ENCODE data around the gene KCNQ5.

Gene KCNQ5

GRCh38 chr6:73032586-73032985 is 410.7 kb downstream of the KCNQ5 start:
- Histone ChIP-seq H3K27ac (ENCODE audit: extremely low read depth, low read depth, low read length) (no peak overlapping the region), H3K4me1 (ENCODE audit: control insufficient read depth, insufficient read depth, low read length) (peaks cover 26% of the 10 kb centered on the region), H3K4me3 (ENCODE audit: low read depth, low read length) (no peak overlapping the region), H3K9me3 (ENCODE audit: control insufficient read depth, insufficient read depth, low read depth, low read length) (no peaks in the 10 kb centered on the region), H3K36me3 (ENCODE audit: control insufficient read depth in 2 of 2, insufficient read depth in 1 of 2, low read length in 2 of 2) (no peaks in the 10 kb centered on the region)
- ChIA-PET POLR2A (no interaction called here), CTCF (interaction anchor here (1.5 kb wide), 1 partner anchor 97 kb away, joined by 3 read pairs; no protein-coding TSS in a partner anchor)
- no peak for TF ChIP-seq ZNF785 (tag by site-specific recombination; IDR thresholded peaks at IDR 0.05)
- TF ChIP-seq ZNF501 (tag by site-specific recombination; IDR thresholded peaks at IDR 0.05): no peak
- no peak for TF ChIP-seq ZBTB6 (tag by site-specific recombination; IDR thresholded peaks at IDR 0.05)
- no peak for TF ChIP-seq KLF7 (tag by site-specific recombination; IDR thresholded peaks at IDR 0.05; ENCODE audit: borderline replicate concordance)

GRCh38 chr6:73036689-73037088 is 414.8 kb downstream of the KCNQ5 start:
- ChIA-PET POLR2A (no interaction called here), CTCF (no interaction called here)
- no peaks in the 10 kb centered on the region for H3K9me3 ChIP-seq (ENCODE audit: control insufficient read depth, insufficient read depth, low read depth, low read length)
- TF ChIP-seq ZNF76 (tag by site-specific recombination; IDR thresholded peaks at IDR 0.05; ENCODE audit: borderline replicate concordance, low read depth) (no peak), ZNF830 (tag by site-specific recombination; IDR thresholded peaks at IDR 0.05; ENCODE audit: low read depth) (no peak), ZNF2 (tag by site-specific recombination; IDR thresholded peaks at IDR 0.05) (no peak), ZNF449 (tag by site-specific recombination; IDR thresholded peaks at IDR 0.05) (no peak), SP2 (tag by site-specific recombination; IDR thresholded peaks at IDR 0.05) (no peak), HOXA7 (CRISPR knock-in tag; IDR thresholded peaks at IDR 0.05; ENCODE audit: borderline replicate concordance) (no peak), ZNF211 (tag by site-specific recombination; IDR thresholded peaks at IDR 0.05; ENCODE audit: low read depth) (no peak)
- H3K27ac ChIP-seq (ENCODE audit: extremely low read depth, low read depth, low read length): no peak overlapping the region
- H3K4me3 ChIP-seq (ENCODE audit: low read depth, low read length): no peak overlapping the region
- H3K36me3 ChIP-seq (ENCODE audit: control insufficient read depth in 2 of 2, insufficient read depth in 1 of 2, low read length in 2 of 2): no peaks in the 10 kb centered on the region
- peaks cover 3% of the 10 kb centered on the region for H3K4me1 ChIP-seq (ENCODE audit: control insufficient read depth, insufficient read depth, low read length)

- Histone ChIP-seq H3K4me1 (ENCODE audit: control insufficient read depth, insufficient read depth, low read length) (no peaks in the 10 kb centered on the region), H3K4me3 (ENCODE audit: low read depth, low read length) (no peak overlapping the region), H3K27ac (ENCODE audit: extremely low read depth, low read depth, low read length) (no peak overlapping the region), H3K9me3 (ENCODE audit: control insufficient read depth, insufficient read depth, low read depth, low read length) (no peaks in the 10 kb centered on the region), H3K36me3 (ENCODE audit: control insufficient read depth in 2 of 2, insufficient read depth in 1 of 2, low read length in 2 of 2) (no peaks in the 10 kb centered on the region)
- ChIA-PET POLR2A (no interaction called here), CTCF (interaction anchor here (0.5 to 0.6 kb wide), 3 partner anchors 79 to 287 kb away, joined by 3 to 7 read pairs (median 3); no protein-coding TSS in a partner anchor)
- TF ChIP-seq YY1 (tag by site-specific recombination; IDR thresholded peaks at IDR 0.05): no peak
- no peak for TF ChIP-seq ZNF404 (tag by site-specific recombination; IDR thresholded peaks at IDR 0.05)
- no peak for TF ChIP-seq ZNF654 (tag by site-specific recombination; IDR thresholded peaks at IDR 0.05; ENCODE audit: low read depth)
- TF ChIP-seq ZNF140 (tag by site-specific recombination; IDR thresholded peaks at IDR 0.05): no peak
- TF ChIP-seq ZNF280C (tag by site-specific recombination; IDR thresholded peaks at IDR 0.05): no peak
- no peak for TF ChIP-seq REST (tag by site-specific recombination; IDR thresholded peaks at IDR 0.05)
- TF ChIP-seq PBX3 (CRISPR knock-in tag; IDR thresholded peaks at IDR 0.05): no peak
- TF ChIP-seq SCRT2 (tag by site-specific recombination; IDR thresholded peaks at IDR 0.05): no peak
- TF ChIP-seq KLF9 (tag by site-specific recombination; IDR thresholded peaks at IDR 0.05; ENCODE audit: low read depth): no peak
- TF ChIP-seq ZNF513 (tag by site-specific recombination; IDR thresholded peaks at IDR 0.05): no peak
- no peak for TF ChIP-seq ZNF239 (tag by site-specific recombination; IDR thresholded peaks at IDR 0.05)
Observed at GRCh38 chr6:73041051-73041450, 419.2 kb downstream of the KCNQ5 start.

All from HEK293 (cell line).